SK-N-SH (cell line): ENCODE data around the gene TUBA8. TPM values are rescaled to one million over a fixed set of nuclear protein-coding genes. Genes with fewer than 3 reads are reported as not detected.
"Not testable (repeated sequence)": the region's sequence is repeated elsewhere in the genome, so short reads cannot be mapped to it uniquely, and the experiment has no call there.

Source experiments
- CTCF ChIA-PET: fragments of 300-600, 350-600 bp; formaldehyde crosslinking; extraction: SDS; loops from one replicate; lab custom pipeline; 2021; lab: Yijun Ruan, JAX
- POLR2A ChIA-PET: fragments of 350-600 bp; sonication (Branson Sonifier 250); formaldehyde crosslinking; extraction: SDS; loops from one replicate; lab custom pipeline; 2020; ENCODE audit warnings: antibody characterized with exemption, inconsistent platforms; lab: Yijun Ruan, JAX
- DNase-seq: peaks from one replicate; pipeline ENCODE4 v3.0.0; 2012
- H2AFZ ChIP-seq: fragments of 200-600 bp; sonication (generic); 2 replicates; pipeline ENCODE4 v1.8.1; 2016; ENCODE audit warnings: antibody characterized with exemption, mild to moderate bottlenecking, low read depth
- H3F3A ChIP-seq: fragments of 200-600 bp; sonication (generic); replicated peaks from 2 replicates; pipeline ENCODE3; 2016; ENCODE audit warnings: antibody characterized with exemption, mild to moderate bottlenecking; ENCODE audit not compliant: insufficient read depth
- H3K27ac ChIP-seq, 2 experiments: fragments of 200-500 bp in 1 of 2; fragments of 200-600 bp in 1 of 2; sonication (Bioruptor generic) in 1 of 2; sonication (generic), shearing (Covaris generic) in 1 of 2; 2 replicates each; pipeline versions ENCODE4 v1.5.1 to v1.6.1; 2014 to 2016; ENCODE audit warnings: low read depth in 2 of 2, inconsistent platforms in 1 of 2, low read length in 1 of 2, mild to moderate bottlenecking in 1 of 2, mixed read lengths in 1 of 2
- H3K27me3 ChIP-seq: fragments of 200-600 bp; sonication (generic), shearing (Covaris generic); 2 replicates; pipeline ENCODE4 v1.6.1; 2016; ENCODE audit warnings: mixed run types; ENCODE audit not compliant: insufficient read depth
- H3K36me3 ChIP-seq, 2 experiments: fragments of 200-500 bp in 1 of 2; fragments of 200-600 bp in 1 of 2; sonication (Bioruptor generic) in 1 of 2; sonication (generic) in 1 of 2; replicated peaks in 1 of 2; 2 replicates each; pipeline versions ENCODE3 to v1.5.1; 2014 to 2016; ENCODE audit warnings: low read length in 1 of 2, mild to moderate bottlenecking in 1 of 2; ENCODE audit not compliant: insufficient read depth in 2 of 2, control insufficient read depth in 1 of 2
- H3K4me1 ChIP-seq, 2 experiments: fragments of 200-500 bp in 1 of 2; fragments of 200-600 bp in 1 of 2; sonication (Bioruptor generic) in 1 of 2; sonication (generic), shearing (Covaris generic) in 1 of 2; 2 replicates each; pipeline versions ENCODE4 v1.5.1 to v1.6.1; 2014 to 2016; ENCODE audit warnings: low read depth in 1 of 2, low read length in 1 of 2, mixed run types in 1 of 2; ENCODE audit not compliant: insufficient read depth in 2 of 2, control insufficient read depth in 1 of 2
- H3K4me2 ChIP-seq: fragments of 200-600 bp; sonication (generic), shearing (Covaris generic); 2 replicates; pipeline ENCODE4 v1.6.1; 2017; ENCODE audit warnings: mixed run types
- H3K4me3 ChIP-seq, 2 experiments: fragments of 200-500 bp in 1 of 2; fragments of 200-600 bp in 1 of 2; sonication (Bioruptor generic) in 1 of 2; sonication (generic), shearing (Covaris generic) in 1 of 2; 2 replicates each; pipeline versions ENCODE4 v1.5.1 to v1.8.1; 2014 to 2016; ENCODE audit warnings: low read depth in 2 of 2, inconsistent platforms in 1 of 2, low read length in 1 of 2, mild to moderate bottlenecking in 1 of 2, mixed read lengths in 1 of 2, moderate library complexity in 1 of 2
- H3K79me2 ChIP-seq: fragments of 200-600 bp; sonication (generic); 2 replicates; pipeline ENCODE4 v1.8.1; 2017; ENCODE audit warnings: mild to moderate bottlenecking; ENCODE audit not compliant: insufficient read depth
- H3K9ac ChIP-seq: fragments of 200-600 bp; sonication (generic); 2 replicates; pipeline ENCODE4 v1.6.1; 2017; ENCODE audit warnings: mixed run types
- H3K9me2 ChIP-seq: fragments of 200-600 bp; sonication (generic); 2 replicates; pipeline ENCODE4 v1.6.1; 2017; ENCODE audit warnings: mixed run types
- H3K9me3 ChIP-seq: fragments of 200-600 bp; sonication (generic); 2 replicates; pipeline ENCODE4 v1.6.1; 2017; ENCODE audit warnings: mixed run types, mild to moderate bottlenecking, moderate library complexity
- H4K20me1 ChIP-seq: fragments of 200-600 bp; sonication (generic); 2 replicates; pipeline ENCODE4 v1.6.1; 2017; ENCODE audit warnings: mild to moderate bottlenecking, mixed run types; ENCODE audit not compliant: insufficient read depth
- RAD21 ChIP-seq: IDR thresholded peaks from 2 replicates; pipeline ENCODE4 v1.6.1; 2012; ENCODE audit warnings: mild to moderate bottlenecking, low read length
- USF2 ChIP-seq: fragments of 150-350 bp; IDR thresholded peaks from 2 replicates; pipeline ENCODE4 v1.6.1; 2017; ENCODE audit warnings: antibody characterized with exemption, low read length, low read depth, borderline replicate concordance
- WGBS: methylation state at CpG from one replicate; pipeline ENCODE4 v1.1.6; 2017; ENCODE audit warnings: low lambda C conversion rate; 5-methylcytosine and 5-hydroxymethylcytosine counted together
- polyA plus RNA-seq, 3 experiments: library from polyadenylated mRNA; depleted of rRNA; stranded (reverse); fragments of >200 nt; gene quantifications; 2 replicates each; pipeline ENCODE4 v1.2.3, GENCODE V29; 2012

Gene TUBA8
- polyA plus RNA-seq, 1 of the 3 experiments (the other 2 are of a cell fraction): 1.7 TPM

- Histone ChIP-seq H3K4me1 (peaks cover 8% of the 10 kb centered on the region in 2 experiments; a peak in 3 of 4 replicates), H3K79me2 (peaks cover 4% of the 10 kb centered on the region; the same call in 1 of the 2 replicates), H3F3A (peaks cover 7% of the 10 kb centered on the region), H3K4me2 (no peak overlapping the region), H4K20me1 (no peaks in the 10 kb centered on the region), H3K9me2 (no peaks in the 10 kb centered on the region), H3K9ac (no peak overlapping the region), H3K36me3 (no peaks in the 10 kb centered on the region), H3K27ac (no peak overlapping the region), H2AFZ (no peak overlapping the region), H3K9me3 (no peaks in the 10 kb centered on the region), H3K27me3 (no peaks in the 10 kb centered on the region), H3K4me3 (no peak overlapping the region)
- POLR2A ChIA-PET: no interaction called here
- WGBS: 73% methylated on average over 1 of the region's 1 CpG
- CTCF ChIA-PET: interaction anchor here (0.6 to 9.7 kb wide), 14 partner anchors 9 to 1001 kb away, joined by 3 to 186 read pairs (median 4); partner anchors contain the start of gene MICAL3
- TF ChIP-seq USF2 (no peak), RAD21 (no peak)
- no peak for DNase-seq
These were observed 38.7 kb upstream of the TUBA8 start for GRCh38 chr22:18071968-18072310.

GRCh38 chr22:18073467-18073866, 37.1 kb upstream of the TUBA8 start:
- no peak for DNase-seq
- H3K9ac ChIP-seq: no peak overlapping the region
- no peaks in the 10 kb centered on the region for H3K9me3 ChIP-seq
- no peaks in the 10 kb centered on the region for H4K20me1 ChIP-seq
- no peak overlapping the region for H3K4me3 ChIP-seq
- no peaks in the 10 kb centered on the region for H3K9me2 ChIP-seq
- TF ChIP-seq USF2: no peak
- H3F3A ChIP-seq: peaks cover 7% of the 10 kb centered on the region
- no peaks in the 10 kb centered on the region for H3K36me3 ChIP-seq
- peaks cover 9 to 12% of the 10 kb centered on the region in 2 experiments; a peak in 3 of 4 replicates for H3K4me1 ChIP-seq
- no peak overlapping the region for H3K4me2 ChIP-seq
- H3K27me3 ChIP-seq: no peaks in the 10 kb centered on the region
- ChIA-PET POLR2A (no interaction called here), CTCF (interaction anchor here (1.2 to 9.7 kb wide), 6 partner anchors 10 to 515 kb away, joined by 3 to 186 read pairs (median 6); partner anchors contain the start of gene MICAL3)
- H2AFZ ChIP-seq: no peak overlapping the region
- H3K27ac ChIP-seq: no peak overlapping the region
- 91% methylated on average over 2 of the region's 2 CpGs for WGBS
- peaks cover 16% of the 10 kb centered on the region for H3K79me2 ChIP-seq

GRCh38 chr22:18073927-18074326, 36.7 kb upstream of the TUBA8 start:
- Histone ChIP-seq H3K4me1 (peaks cover 9 to 16% of the 10 kb centered on the region in 2 experiments; a peak in 3 of 4 replicates), H3K79me2 (peaks cover 21% of the 10 kb centered on the region)
- H3K36me3 ChIP-seq, H3F3A ChIP-seq, H2AFZ ChIP-seq, DNase-seq, H3K4me2 ChIP-seq, H3K9ac ChIP-seq, H3K9me2 ChIP-seq, H3K9me3 ChIP-seq, H3K27me3 ChIP-seq, H3K27ac ChIP-seq, H4K20me1 ChIP-seq, H3K4me3 ChIP-seq: not testable (repeated sequence)
- ChIA-PET CTCF (interaction anchor here (1.2 to 9.7 kb wide), 6 partner anchors 11 to 515 kb away, joined by 3 to 186 read pairs (median 22); partner anchors contain the start of gene MICAL3), POLR2A (interaction anchor here (0.6 kb wide), 1 partner anchor 30 kb away, joined by 5 read pairs; no protein-coding TSS in a partner anchor)
- 81% methylated on average over 4 of the region's 4 CpGs for WGBS
